NCI-H2171 treated with DMSO at 0.1 percent for 48 hours (cell line): ENCODE measurements around the gene LZTFL1.

ENCODE experiments used
- DNase-seq: peaks from one replicate; lab custom pipeline; 2025; lab: John Stamatoyannopoulos, UW

The LZTFL1 gene, protein sequence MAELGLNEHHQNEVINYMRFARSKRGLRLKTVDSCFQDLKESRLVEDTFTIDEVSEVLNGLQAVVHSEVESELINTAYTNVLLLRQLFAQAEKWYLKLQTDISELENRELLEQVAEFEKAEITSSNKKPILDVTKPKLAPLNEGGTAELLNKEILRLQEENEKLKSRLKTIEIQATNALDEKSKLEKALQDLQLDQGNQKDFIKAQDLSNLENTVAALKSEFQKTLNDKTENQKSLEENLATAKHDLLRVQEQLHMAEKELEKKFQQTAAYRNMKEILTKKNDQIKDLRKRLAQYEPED

DNA sequence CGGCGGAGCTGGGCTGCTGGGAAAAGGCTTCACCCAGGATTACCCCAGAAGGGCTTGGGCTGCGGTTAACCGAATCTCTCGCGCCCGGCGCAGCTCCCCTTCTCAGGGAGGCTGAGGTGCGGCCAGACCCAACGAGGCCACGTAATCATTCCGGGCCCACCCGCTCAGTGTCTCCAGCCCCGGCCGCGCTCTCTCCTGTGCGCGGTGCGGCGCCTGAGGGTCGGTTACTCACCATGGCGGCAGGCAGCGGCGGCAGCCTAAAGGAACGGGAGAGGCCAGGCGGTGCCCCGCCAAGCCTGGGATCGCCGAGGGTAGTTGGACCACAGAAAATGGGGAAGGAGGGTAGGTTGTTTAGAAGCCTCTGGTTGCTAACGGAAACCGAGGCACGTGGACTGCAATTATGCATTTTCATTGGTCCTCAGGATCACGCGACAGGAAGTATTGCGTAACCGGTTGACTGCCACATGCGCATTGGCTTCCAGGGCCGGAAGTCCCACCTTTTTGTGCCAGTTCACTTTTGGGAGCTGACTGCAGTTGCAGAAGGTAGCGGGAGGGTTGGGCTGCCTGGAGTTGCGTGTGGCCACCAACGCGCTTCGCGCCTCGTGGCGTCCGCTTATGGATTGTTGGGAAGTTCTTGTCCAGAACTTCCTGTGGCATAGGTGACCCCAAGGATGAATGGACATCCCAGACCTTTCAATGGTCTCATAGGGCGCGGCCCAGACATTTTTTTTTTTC is at the start of gene LZTFL1:
TSS of gene LZTFL1 (minus strand) at position 363 of the 735 bp plus-strand sequence. CDS start at position 235, 128 bp downstream.
- DNase-seq = peak; percentile 87

DNA sequence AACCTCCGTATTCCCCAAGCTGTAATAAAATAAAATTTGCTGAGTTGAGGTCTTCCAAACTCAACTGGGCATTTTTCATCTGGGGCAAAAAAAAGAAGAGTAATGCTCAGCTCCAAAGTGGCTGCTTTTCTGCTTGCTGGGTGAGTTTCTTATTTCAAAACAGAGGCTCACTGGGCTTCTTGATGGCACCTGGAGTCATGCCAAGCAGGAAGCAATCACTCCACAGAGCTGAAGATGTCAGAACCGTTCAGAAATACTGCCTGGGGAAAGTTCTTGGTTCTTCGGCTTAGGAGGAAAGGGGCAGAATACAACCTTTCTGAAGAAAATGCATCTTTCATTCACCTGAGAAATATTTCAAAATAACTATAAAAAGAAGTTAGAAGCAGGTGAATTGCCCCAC is 48.5 kb upstream of the LZTFL1 start:
- peak; percentile 56 for DNase-seq

DNA sequence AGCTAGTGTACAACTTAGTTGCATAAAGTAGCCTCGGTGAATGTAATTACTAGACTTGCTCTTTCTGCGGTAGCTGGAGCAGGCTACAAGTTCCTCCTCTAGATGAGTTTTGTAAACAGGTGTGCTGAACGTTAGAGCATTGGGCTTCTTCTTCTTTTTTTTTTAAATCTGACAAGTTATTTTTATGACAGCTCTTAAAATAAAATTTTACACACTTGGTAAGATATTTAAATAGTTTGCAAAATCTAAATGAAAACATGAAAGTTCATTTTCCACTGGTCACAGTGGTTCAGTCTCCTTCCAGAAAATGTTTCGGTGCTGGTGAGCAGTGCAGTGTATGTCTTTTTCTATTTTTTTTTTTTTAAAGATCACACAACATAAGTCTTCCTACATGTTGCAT is 47.4 kb upstream of the LZTFL1 start:
- DNase-seq = no peak

DNA sequence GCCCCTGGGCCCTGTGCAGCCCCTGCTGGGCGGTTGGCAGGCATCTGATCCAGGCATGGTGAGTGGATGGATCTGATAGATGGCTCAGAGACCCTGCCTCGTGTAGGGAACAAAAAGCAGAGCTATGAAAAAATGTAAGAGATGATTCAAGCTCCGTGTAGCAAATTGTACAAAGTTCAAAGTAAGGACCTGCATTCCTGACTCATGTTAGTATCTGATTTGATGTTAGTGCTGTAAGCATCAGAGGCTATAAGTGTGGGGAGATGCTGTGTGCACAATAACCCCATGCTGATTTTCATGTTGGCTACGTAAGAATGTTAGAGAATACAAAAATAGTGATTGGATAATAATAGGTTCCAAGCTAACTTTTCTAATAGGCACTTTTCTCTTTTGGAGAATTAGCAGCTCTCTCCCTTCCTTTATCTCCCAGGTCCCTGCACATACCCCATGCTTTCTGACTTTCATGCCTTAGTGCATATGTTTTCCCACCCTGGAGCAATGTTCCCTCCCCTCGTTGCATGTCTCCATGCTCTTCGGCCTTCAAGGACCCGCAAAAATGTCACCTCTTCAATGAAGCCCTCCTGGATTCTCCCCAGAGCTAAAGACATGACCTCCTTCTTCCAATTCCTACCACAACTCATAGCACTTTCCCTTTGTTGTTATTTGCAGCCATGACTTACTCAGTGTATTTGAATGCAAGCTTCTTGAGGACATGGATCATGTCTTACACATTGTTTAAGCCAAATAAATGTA is 46.0 kb upstream of the LZTFL1 start:
- DNase-seq = no peak

DNA sequence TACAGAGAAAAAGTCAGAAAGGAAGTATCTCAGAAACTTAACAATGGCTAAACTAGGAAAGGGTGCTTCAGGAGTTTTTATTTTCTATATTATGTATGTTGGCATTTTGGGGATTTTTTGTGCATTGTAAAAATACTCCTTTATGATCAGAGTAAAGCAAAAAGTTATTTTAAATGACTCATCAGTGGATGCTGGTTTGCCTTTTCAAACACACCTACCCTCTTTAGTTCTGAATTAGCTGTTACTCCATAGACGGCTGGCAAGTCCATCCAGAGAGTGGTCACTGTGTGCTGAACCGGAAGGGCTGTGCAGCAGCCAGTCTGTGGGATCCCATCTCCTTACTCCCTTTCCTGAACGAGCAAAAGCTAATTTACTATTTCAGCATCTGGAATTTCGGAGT is 45.4 kb upstream of the LZTFL1 start:
- no peak for DNase-seq

DNA sequence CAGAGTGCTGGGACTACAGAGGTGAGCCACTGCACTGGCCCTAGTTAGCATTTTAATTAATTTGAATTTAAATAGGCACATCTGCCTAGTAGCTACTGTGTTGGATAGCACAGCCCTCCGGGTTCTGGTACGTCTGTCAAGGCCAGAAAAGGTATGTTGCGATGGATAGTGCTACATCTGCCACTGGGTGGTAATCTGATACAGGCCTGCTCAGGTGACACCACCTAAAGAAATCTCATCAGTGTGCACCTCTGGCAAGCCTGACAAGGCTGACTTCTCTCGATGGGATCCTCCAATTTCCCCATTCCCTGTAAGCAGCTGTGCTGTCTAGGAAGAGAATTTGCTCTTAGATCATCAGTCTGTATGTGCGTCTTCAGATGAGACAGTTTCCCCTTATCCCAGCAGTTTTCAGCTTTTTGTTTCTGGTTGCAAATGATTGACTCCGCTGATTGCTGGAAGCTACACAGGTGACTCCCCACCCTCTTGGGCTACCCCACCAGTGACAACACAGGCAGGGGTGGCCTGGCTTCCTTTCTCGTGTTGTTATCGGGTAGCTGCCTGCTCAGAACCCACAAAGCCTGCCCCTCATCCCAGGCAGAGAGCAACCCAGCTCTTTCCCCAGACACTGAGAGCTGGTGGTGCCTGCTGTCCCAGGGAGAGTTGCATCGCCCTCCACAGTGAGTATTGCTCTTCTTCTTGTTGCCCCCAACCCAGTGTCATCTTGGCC is 44.2 kb upstream of the LZTFL1 start, which contains the start of gene CCR9:
TSS of gene CCR9 (plus strand) at position 565 of the 727 bp plus-strand sequence. CDS start 8,391 bp downstream, outside the sequence.
- peak; percentile 77 for DNase-seq

DNA sequence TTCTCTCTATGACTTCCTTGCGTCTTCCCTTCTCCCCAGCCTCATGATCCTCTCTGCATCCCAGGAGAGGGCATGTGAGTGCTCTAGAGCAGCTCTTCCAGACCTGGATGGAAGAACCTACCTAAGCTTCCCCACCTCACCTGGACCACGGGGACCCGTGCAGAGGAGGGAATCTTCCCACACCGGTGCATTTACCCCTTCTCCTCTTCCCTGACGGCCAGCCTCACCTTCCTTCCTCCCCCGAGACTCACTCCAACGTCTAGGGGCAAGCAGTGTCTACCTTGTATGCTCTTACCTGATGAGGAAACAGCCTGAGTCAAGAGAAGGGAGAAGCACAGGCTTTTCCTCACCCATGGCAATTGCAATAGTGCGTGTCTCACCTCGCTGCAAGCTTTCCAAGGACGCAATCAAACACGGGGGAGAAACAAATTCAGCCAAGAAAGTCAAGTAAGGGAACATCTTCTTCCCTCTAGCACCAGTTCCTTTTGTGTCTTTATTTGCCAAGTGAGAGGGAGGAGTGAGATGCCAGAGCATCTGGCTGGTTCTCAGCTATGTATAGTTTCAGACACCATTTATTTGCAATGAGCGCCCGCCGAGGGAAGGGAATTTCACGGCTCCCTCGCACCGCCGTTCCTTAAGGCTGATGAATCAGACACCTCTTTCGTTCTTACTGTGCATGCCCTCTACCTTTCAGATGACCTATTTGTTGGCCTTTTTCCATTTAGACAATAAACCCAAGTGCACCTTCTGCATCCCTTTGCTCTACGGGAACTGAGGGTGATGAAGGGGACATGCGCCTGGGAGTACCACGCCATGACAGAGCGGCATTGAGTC is 42.7 kb upstream of the LZTFL1 start:
- no peak for DNase-seq

DNA sequence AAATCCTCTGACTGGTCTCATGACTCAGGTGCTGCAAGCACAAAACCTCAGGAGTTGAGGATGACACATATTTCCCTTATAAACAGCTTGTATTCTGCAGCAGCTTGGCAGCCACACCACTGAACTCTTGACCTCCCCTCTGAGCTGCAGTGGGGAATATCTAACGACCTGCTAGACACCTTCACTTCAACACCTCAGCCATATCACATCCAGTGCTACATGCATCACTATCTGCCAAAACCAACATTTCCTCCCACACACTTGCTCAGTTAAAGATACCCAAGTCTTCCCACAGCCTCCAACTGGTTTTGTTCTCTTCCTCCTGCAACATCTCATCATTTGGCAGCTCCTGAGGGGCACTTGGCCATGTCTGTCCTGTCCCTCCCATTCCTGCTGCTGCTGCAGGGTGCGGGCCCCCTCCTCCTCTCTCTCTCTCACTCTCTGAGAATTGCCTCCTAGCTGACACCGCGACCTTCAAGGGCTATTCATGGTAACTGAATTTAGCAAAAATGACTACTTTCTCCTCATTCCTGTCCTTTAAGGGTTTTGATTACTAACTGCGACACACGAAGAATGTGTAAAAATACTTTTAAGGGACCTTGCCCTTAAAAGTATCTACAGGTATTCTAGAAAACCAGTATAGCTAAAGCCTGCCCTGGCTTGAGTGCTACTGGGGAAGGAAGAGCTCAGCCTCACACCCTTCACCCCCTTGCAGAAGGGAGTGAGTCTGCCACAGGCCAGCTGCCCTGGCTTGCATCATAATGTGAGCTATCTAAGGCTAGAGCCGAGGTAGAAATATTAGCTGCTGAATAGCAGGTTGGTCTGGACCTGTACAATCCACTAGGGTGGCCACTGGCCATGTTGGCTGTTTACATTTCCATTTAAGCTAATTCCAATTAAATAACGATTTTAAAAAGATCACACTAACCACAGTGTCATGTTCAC is 39.4 kb upstream of the LZTFL1 start:
- peak; percentile 2 for DNase-seq

DNA sequence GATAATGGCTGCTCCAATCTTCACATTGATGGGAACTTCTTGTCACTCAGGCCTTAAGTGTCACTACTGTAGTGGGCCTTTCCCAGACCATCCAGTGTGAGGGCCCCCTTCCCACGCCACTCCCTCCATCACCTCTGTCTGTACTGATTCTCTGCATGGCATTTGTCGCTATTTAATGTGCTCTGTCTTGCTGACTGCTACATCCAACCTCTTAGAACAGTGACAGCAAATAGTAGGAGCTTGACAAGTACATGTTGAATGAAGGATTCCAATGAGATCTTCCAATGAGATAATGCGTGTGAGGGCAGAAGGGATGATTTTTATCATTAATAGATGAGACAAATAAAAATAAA is 38.8 kb upstream of the LZTFL1 start:
- no peak for DNase-seq

DNA sequence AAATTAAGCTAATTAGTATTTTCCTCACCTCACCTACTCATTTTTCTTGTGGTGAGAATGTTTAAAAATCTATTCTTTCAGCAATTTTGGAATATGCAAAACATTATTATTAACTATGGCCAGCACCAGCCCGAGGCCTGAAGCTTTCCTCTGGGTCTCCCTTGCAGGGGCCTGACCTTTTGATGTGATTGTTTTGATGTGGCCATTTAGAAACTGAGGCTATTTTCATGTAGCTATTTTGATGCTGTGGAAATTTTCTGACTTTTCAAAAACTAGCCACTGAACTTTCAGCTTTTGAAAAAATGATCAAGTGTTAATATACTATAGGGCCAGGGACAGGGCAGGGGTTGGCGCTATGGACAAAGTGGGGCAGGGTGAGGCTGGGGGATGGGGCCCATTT is 36.2 kb upstream of the LZTFL1 start:
- no peak for DNase-seq

DNA sequence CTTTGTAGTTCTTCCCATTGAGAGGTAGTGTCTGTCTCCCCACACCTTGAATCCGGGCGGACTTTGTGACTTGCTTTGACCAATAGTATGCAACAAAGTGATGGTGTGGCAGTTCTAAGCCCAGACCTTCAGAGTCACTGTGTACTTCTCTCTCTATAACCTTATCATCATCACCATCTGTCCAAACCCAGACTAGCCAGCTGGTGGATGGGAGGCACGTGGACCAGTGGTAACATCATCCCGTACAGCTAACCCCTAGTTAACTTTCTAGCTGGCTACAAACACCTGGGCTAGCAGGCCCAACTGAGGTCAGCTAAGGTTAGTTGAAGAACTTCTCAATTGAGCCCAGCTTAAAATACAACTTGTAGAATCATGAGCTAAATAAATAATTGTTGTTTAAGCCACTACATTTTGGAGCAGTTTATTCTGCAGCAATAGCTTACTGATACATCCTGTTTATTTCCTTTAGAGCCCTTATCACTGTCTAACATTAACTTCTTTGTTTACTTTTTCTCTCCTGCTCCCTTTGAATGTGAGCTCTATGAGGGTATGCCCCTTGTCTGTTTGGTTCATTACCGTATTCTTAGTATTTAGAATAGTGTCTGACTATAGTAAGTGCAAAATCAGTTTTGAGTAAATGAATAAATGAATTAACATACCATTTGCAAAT is 32.9 kb upstream of the LZTFL1 start:
- DNase-seq = peak; percentile 26

DNA sequence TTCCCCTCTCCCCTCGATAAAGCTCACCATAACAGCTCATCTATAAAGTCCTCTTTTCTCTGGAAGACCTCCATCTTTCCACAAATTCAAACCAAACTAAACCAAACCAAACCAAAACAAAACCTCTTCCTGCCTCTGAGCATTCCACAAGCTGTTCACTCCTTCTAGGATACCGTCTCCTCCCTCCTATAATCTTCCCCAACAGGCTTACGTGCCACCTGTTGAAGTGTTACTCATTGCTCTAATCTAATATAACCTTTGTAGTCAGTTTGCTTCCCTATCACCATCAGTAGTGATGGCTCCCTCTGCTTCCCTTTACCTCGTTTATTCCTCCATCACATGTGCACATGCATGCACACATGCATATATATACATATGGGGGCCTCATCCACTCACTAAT is 31.7 kb upstream of the LZTFL1 start:
- no peak for DNase-seq

DNA sequence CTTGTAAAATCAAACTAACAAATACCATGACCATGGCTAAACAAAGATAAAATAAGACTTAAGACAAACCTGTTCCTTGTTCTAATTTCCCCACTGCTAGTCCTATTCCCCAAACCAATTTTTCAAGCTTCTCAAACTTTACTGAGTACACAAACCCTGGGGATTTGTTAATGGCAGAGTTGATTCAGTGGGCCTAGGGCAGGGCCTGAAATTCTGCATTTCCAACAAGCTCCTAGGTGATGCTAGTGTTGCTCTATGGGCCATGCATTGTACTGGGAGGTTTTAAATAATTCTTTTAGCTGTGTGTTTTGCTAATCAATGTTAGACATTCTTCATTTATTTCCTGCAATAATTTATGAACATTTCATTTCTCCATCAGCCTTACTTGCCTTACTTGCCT is 31.1 kb upstream of the LZTFL1 start:
- no peak for DNase-seq

DNA sequence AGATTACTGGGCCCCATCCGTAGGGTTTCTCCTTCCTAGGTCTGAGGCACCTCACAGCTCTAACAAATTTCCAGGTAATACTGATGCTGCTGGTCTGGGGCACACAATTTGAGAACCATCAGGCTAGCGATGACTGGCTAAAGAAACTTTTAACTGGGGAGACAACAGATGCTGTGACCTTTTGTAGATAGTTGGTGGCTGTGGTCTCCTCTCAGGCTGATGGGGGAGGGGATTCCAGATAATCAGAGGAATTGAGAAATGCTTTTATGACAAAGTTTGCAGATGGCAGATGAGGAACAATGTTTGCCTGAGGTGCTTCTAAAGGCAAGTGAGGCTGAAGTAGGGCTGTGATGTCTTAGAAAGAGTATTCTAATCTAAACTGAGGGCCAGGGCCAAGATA is 30.6 kb upstream of the LZTFL1 start:
- DNase-seq = no peak

DNA sequence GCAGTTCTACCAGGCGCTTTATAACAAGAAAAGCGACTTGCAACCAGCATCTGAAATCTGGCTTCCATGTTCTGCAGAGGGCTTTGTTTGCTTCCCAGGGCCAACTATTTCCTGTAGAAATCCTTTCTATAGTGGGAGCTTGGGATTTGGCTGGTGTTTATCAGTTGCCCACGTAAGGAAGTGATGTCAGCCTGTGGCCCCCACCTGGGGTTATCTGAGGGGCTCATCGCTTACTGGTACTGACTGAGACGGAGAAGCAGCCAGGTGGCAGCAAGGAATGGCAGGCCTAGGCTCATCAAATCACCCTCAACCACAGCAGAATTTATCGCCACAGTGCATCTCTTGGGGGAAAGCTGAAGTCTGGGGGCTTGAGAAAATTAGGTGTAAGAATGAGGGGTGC is 29.9 kb upstream of the LZTFL1 start:
- DNase-seq = no peak

DNA sequence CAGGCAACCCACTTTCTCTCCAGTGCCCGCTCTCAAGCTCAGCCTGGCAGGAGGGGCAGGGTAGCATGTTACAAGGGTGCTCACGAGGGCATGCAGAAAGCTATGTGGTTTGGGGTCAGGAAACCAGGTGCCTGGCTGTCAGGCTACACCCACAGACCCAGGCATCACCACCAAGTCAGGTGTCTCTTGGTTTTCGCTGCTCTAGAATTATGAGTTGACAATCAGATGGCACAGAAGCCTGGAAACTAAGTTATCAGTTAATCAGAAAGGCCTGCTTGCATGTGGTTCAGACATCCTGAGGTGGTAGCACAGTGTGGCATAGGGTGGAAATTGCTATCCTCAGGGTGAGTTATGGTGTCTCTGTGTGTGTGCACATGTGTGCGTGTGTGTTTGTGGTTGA is 28.2 kb upstream of the LZTFL1 start:
- DNase-seq = no peak

DNA sequence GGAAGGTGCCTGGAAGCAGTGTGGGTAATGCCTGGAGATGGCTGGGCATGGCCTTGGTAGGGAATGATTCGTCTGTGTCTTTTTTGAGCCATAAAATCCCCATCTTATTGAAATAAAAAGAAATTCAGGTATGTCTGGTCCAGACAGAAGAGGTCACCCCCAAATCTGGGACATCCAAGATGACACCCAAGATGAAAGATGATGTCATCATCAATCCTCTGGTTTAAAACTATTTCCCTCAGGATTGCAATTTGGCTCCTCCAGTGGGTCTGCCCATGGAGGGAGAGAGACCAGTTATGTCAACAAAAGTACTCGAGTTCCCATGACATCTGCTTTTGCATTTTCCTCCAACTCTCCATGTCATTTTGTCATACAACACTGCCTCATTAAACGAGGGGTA is 27.7 kb upstream of the LZTFL1 start:
- no peak for DNase-seq

DNA sequence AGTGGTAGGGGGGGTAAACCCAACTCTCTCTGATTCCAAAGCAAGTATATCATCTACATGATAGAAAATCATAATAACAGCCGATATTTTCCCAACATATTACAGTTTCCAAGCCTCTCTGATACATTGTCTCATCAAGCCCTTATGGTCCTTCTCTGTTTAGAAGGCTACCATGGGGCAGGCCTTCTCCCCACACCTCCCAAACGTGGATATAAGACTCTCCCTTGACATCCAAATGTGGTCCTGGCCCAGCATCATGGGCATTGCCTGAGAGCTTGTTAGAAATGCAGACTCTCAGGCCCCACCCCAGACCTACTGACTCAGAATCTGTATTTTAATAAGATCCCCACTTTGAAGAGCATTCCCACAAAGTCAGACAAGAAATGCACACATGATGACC is 26.7 kb upstream of the LZTFL1 start:
- DNase-seq = no peak

DNA sequence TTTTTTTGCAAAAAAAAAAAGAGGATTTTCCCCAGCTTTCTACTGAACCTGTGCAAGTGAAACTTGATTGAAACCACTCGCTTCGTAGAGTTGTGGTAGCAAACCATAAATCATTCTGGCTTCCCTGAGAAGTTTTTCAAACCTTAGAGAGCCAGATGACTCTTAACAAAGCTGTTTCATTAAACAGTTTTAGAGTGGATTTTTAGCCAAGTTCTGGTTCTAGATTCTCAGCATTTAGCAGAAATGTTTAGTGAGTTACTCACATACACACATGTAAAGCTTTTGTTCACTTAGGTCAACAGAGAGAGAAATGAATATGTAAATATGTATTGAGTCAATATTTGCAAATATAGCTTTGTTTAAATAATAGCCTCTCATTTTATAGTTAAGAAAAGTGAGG is 26.3 kb upstream of the LZTFL1 start:
- no peak for DNase-seq

DNA sequence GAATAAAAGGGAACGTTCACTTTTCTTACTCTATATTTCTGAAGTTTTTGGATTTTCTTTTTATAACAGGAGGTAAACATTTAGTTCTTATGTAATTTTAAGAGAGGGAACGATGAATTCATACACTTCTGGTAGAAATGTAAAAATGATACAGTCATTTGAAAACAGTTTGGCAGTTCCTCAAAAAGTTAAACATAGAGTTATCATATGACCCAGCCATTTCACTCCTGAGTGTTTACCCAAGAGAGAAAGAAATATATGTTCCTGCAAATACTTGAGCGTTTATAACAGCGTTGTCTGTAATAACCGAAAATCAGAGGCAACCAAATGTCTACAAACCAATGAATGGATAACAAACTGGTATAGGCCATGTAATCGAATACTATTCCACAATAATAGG is 23.6 kb upstream of the LZTFL1 start:
- DNase-seq = no peak
